Measurements from ENCODE around the gene FAM13A.

Gene FAM13A

GRCh38 chr4:88705223-88705622, 351.8 kb downstream of the FAM13A start:
- no peak for DNase-seq

DNA sequence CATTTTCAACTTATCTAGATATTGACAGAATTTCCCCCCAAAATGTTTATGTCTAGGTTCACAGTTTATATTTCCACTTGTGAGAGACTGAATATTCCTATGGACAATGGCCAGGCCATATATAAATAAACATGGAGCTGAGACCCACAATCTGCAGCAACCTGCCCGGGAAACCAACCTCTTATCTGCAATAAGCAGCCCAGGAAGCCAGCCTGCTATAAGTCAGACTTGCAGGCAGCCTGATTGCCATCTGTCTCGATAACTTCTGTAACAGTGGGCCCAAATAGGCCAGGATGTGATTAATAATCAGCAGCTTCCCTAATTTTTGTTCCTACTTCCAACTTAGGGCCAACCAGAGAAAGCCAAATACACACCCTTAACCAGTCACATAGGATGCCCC, 354.2 kb downstream of the FAM13A start:
- no peak for DNase-seq

DNA sequence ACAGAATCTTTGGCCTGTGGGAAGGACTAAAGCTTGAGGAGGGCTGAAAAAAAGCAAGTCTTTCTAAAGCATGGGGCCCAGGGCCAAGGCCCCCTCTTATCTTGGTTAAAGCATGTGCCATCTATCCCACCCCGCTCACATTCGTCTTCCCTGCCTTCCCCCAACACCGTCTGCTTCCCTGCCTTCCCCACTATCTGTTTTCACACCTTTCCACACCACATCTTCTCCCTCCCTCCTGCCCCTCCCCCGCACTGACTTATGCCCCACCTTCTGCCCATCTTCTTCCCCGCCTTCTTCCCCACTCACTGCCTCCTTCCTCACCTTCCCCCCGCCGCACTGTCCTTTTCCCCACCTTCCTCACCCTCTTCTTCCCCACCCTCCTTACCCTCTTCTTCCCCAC, 358.5 kb downstream of the FAM13A start:
- DNase-seq, result no peak

DNA sequence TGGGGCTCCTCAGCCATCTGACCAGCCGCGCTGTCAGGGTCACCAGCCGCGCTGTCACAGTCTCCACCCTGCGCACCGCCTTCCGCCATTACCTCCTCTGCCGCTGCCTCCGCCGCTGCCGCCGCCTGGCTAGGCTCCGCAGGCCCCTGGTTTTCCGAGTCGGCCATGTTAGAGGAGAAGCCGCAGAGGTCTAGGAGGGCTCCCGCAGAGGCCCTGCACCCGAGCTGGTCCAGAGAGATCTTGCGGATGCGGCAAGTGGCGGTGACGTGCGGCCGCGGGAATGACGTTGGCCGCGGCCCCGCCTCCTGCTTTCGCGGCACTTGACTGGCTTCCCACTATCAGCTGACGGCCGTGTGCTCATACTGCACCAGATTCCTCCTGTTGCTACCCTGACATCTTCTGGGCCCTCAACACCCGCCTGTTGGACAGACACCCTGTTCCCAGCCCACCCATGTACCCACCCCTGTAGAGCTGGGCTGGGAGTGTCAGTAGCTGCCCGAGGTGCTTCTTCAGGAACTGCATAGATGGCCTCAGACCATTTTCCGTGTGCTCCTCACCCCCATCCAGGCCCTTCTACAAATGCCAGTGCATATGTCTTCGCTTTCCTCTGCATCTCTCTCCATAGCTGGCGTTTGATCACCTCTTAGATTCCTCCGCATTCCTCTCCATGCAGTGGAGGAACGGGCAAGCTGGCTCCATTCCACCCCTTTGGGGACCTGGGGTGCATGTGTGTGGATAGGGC, 359.2 kb downstream of the FAM13A start, which contains the start of gene NAP1L5:
Gene NAP1L5, minus strand, starts transcription at position 242 of the 742 bp plus-strand sequence. Its CDS starts 75 bp downstream, at position 167.
- peak; percentile 69 for DNase-seq

- peak; percentile 26 for DNase-seq
These were observed 359.8 kb downstream of the FAM13A start for GRCh38 chr4:88697141-88697540.

- no peak for DNase-seq
These were observed 360.4 kb downstream of the FAM13A start for GRCh38 chr4:88696630-88697029.

- no peak for DNase-seq
These were observed 363.2 kb downstream of the FAM13A start for GRCh38 chr4:88693792-88694191.

GRCh38 chr4:88690355-88690754, 366.6 kb downstream of the FAM13A start:
- DNase-seq, result no peak

- no peak for DNase-seq
These were observed 375.8 kb downstream of the FAM13A start for GRCh38 chr4:88681209-88681608.

Data from activated naive CD4-positive, alpha-beta T cell treated with anti-CD3 and anti-CD28 coated beads, Interleukin-2, amount 50 U/mL, for 16 hours (primary cell).